WTC11 (cell line): Measurements from ENCODE around the gene ZFR. TPM values are rescaled to one million over a fixed set of nuclear protein-coding genes. Genes with fewer than 3 reads are reported as not detected.

Experiments
- ATAC-seq: fragments of 200-7000 bp; cut with Tn5 transposase; 2 replicates; pipeline ENCODE4 v1.10.0; 2021; ENCODE audit warnings: mild to moderate bottlenecking, moderate library complexity
- CTCF ChIA-PET: fragments of 300-600 bp; sonication (Branson Sonifier 250); formaldehyde crosslinking; loops from one replicate; lab custom pipeline; 2021; ENCODE audit warnings: antibody characterized with exemption; lab: Charles Lee
- POLR2A ChIA-PET: fragments of 350-600 bp; sonication (Branson Sonifier 250); formaldehyde crosslinking; loops from one replicate; lab custom pipeline; 2021; ENCODE audit warnings: antibody characterized with exemption; lab: Charles Lee
- DNase-seq: peaks from one replicate; pipeline ENCODE4 v3.0.0; 2021; ENCODE audit warnings: low spot score
- H3K27ac Mint-ChIP-seq: 2 replicates; pipeline ENCODE4 v1.8.0; 2021; ENCODE audit warnings: mixed read lengths
- H3K27me3 Mint-ChIP-seq: 2 replicates; pipeline ENCODE4 v1.8.0; 2021; ENCODE audit warnings: low read depth, mild to moderate bottlenecking, moderate library complexity, mixed read lengths
- H3K36me3 Mint-ChIP-seq: 2 replicates; pipeline ENCODE4 v1.8.0; 2021; ENCODE audit warnings: mixed read lengths
- H3K4me1 Mint-ChIP-seq: 2 replicates; pipeline ENCODE4 v1.8.0; 2022; ENCODE audit warnings: mixed read lengths
- H3K4me3 Mint-ChIP-seq: 2 replicates; pipeline ENCODE4 v1.8.0; 2021; ENCODE audit warnings: mild to moderate bottlenecking, moderate library complexity, mixed read lengths
- H3K9me3 Mint-ChIP-seq: 2 replicates; pipeline ENCODE4 v1.8.0; 2021; ENCODE audit warnings: mixed read lengths
- ARID4B ChIP-seq: sonication (generic); formaldehyde crosslinking; IDR thresholded peaks from 2 replicates; pipeline ENCODE4 v1.8.0; 2023; ENCODE audit warnings: missing genetic modification reagents, mild to moderate bottlenecking, borderline replicate concordance
- CDX4 ChIP-seq: fragments of 250-450 bp; sonication (Bioruptor Pico); IDR thresholded peaks from 2 replicates; pipeline ENCODE4 v1.9.0; 2021; ENCODE audit warnings: moderate library complexity, mild to moderate bottlenecking, inconsistent platforms, borderline replicate concordance
- ETV6 ChIP-seq: sonication (generic); formaldehyde crosslinking; IDR thresholded peaks from 2 replicates; pipeline ENCODE4 v1.8.1; 2022; ENCODE audit warnings: mild to moderate bottlenecking, missing genetic modification reagents
- FOXJ3 ChIP-seq: sonication (generic); formaldehyde crosslinking; IDR thresholded peaks from 2 replicates; pipeline ENCODE4 v1.9.0; 2021; ENCODE audit warnings: missing genetic modification reagents, mild to moderate bottlenecking, borderline replicate concordance
- HMGXB4 ChIP-seq: sonication (generic); formaldehyde crosslinking; IDR thresholded peaks from 2 replicates; pipeline ENCODE4 v1.8.1; 2023; ENCODE audit warnings: mild to moderate bottlenecking, moderate library complexity, missing genetic modification reagents
- MXD4 ChIP-seq: fragments of 250-450 bp; sonication (Bioruptor Pico); IDR thresholded peaks from 2 replicates; pipeline ENCODE4 v1.8.0; 2021; ENCODE audit warnings: mild to moderate bottlenecking, moderate library complexity, borderline replicate concordance
- NR3C1 ChIP-seq: sonication (generic); formaldehyde crosslinking; conservative IDR thresholded peaks from 2 replicates; pipeline ENCODE4 v1.8.1; 2023; ENCODE audit warnings: low read depth, mild to moderate bottlenecking, missing genetic modification reagents
- RELA ChIP-seq: sonication (generic); formaldehyde crosslinking; IDR thresholded peaks from 2 replicates; pipeline ENCODE4 v1.8.1; 2022; ENCODE audit warnings: missing genetic modification reagents, mild to moderate bottlenecking, borderline replicate concordance
- ZNF232 ChIP-seq: sonication (generic); formaldehyde crosslinking; IDR thresholded peaks from 2 replicates; pipeline ENCODE4 v1.8.0; 2022; ENCODE audit warnings: mild to moderate bottlenecking, missing genetic modification reagents
- ZNF423 ChIP-seq: fragments of 250-450 bp; sonication (Bioruptor Pico); IDR thresholded peaks from 2 replicates; pipeline ENCODE4 v2.1.2; 2022; ENCODE audit warnings: mild to moderate bottlenecking, moderate library complexity
- ZNF671 ChIP-seq: fragments of 250-450 bp; sonication (Bioruptor Pico); IDR thresholded peaks from 2 replicates; pipeline ENCODE4 v1.8.0; 2021; ENCODE audit warnings: mild to moderate bottlenecking
- total RNA-seq: library from RNA; stranded (reverse); gene quantifications from 3 replicates; pipeline ENCODE4 v1.2.3, GENCODE V29; 2021
- TF ChIP-seq, protein P1 (sequence below): sonication (generic); formaldehyde crosslinking; IDR thresholded peaks from 2 replicates; pipeline ENCODE4 v1.8.0; 2022; ENCODE audit warnings: missing genetic modification reagents
- TF ChIP-seq, protein P2 (sequence below): fragments of 250-450 bp; sonication (Bioruptor Pico); IDR thresholded peaks from 2 replicates; pipeline ENCODE4 v1.9.0; 2021; ENCODE audit warnings: mild to moderate bottlenecking
- TF ChIP-seq, protein P3 (sequence below): sonication (generic); formaldehyde crosslinking; IDR thresholded peaks from 2 replicates; pipeline ENCODE4 v1.8.1; 2022; ENCODE audit warnings: mild to moderate bottlenecking, moderate library complexity, missing genetic modification reagents
- TF ChIP-seq, protein P4 (sequence below): sonication (generic); formaldehyde crosslinking; IDR thresholded peaks from 2 replicates; pipeline ENCODE4 v1.8.1; 2023; ENCODE audit warnings: mild to moderate bottlenecking, missing genetic modification reagents

The ZFR gene
- total RNA-seq, 1 experiment from 2014 or later: 64.5 TPM

GRCh38 chr5:32475334-32476097, 31.0 kb upstream of the ZFR start (continued):
- no peak for TF ChIP-seq ARID4B (CRISPR knock-in tag)
- TF ChIP-seq FOXJ3 (CRISPR knock-in tag): no peak
- TF ChIP-seq, protein P1, sequence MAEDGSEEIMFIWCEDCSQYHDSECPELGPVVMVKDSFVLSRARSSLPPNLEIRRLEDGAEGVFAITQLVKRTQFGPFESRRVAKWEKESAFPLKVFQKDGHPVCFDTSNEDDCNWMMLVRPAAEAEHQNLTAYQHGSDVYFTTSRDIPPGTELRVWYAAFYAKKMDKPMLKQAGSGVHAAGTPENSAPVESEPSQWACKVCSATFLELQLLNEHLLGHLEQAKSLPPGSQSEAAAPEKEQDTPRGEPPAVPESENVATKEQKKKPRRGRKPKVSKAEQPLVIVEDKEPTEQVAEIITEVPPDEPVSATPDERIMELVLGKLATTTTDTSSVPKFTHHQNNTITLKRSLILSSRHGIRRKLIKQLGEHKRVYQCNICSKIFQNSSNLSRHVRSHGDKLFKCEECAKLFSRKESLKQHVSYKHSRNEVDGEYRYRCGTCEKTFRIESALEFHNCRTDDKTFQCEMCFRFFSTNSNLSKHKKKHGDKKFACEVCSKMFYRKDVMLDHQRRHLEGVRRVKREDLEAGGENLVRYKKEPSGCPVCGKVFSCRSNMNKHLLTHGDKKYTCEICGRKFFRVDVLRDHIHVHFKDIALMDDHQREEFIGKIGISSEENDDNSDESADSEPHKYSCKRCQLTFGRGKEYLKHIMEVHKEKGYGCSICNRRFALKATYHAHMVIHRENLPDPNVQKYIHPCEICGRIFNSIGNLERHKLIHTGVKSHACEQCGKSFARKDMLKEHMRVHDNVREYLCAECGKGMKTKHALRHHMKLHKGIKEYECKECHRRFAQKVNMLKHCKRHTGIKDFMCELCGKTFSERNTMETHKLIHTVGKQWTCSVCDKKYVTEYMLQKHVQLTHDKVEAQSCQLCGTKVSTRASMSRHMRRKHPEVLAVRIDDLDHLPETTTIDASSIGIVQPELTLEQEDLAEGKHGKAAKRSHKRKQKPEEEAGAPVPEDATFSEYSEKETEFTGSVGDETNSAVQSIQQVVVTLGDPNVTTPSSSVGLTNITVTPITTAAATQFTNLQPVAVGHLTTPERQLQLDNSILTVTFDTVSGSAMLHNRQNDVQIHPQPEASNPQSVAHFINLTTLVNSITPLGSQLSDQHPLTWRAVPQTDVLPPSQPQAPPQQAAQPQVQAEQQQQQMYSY (CRISPR knock-in tag): no peak

DNA sequence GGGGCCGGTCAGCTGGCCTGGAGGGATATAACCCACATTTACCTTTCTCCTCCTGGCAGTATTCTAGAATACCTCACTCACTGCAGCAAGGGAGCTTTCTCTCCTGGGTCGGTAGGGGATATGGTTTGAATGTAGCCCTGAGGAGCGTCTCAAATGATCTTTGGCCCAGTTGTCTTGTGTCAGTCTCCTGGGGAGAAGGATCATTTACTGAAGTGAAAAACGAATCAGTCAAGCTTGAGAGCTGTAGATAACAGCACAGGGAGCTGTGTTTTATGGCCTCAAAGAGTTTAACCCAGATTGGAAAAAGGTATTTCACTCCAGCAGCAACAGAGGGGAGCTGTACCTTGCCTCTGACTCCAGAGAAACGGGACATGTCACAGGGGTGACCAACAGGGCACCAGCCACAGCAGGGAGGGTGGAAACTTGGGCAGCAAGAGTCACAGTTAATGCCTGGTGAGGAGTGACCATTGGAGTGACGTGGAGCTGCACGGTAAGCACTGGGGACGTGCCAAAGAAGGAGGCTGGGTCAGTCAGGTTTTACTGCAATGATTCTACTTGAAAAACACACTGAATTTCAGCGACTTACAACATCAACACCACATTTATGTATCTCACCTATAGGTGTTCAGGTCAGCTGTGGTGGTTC, 29.8 kb upstream of the ZFR start:
- ChIA-PET CTCF (interaction anchor here (1.0 to 1.8 kb wide), 4 partner anchors 9 to 116 kb away, joined by 3 to 15 read pairs (median 4); no protein-coding TSS in a partner anchor), POLR2A (interaction anchor here (0.7 kb wide), 1 partner anchor 32 kb away, joined by 4 read pairs; no protein-coding TSS in a partner anchor)
- no peaks in the 10 kb centered on the region for H3K36me3 Mint-ChIP-seq
- peaks cover 3% of the 10 kb centered on the region for H3K27me3 Mint-ChIP-seq
- 0 out of 2 replicates have a peak overlapping the region, but pooled peaks have one; percentile 34 for H3K27ac Mint-ChIP-seq
- no peak for DNase-seq
- peaks cover 7% of the 10 kb centered on the region; the same call in 1 of the 2 replicates for H3K9me3 Mint-ChIP-seq
- no peak overlapping the region for H3K4me3 Mint-ChIP-seq
- H3K4me1 Mint-ChIP-seq: peaks cover 19% of the 10 kb centered on the region
- peak; percentile 55; the same call in 1 of the 2 replicates for ATAC-seq
- TF ChIP-seq, protein P2, sequence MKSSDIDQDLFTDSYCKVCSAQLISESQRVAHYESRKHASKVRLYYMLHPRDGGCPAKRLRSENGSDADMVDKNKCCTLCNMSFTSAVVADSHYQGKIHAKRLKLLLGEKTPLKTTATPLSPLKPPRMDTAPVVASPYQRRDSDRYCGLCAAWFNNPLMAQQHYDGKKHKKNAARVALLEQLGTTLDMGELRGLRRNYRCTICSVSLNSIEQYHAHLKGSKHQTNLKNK (CRISPR knock-in tag): no peak
- TF ChIP-seq, protein P3, sequence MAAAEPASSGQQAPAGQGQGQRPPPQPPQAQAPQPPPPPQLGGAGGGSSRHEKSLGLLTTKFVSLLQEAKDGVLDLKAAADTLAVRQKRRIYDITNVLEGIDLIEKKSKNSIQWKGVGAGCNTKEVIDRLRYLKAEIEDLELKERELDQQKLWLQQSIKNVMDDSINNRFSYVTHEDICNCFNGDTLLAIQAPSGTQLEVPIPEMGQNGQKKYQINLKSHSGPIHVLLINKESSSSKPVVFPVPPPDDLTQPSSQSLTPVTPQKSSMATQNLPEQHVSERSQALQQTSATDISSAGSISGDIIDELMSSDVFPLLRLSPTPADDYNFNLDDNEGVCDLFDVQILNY (CRISPR knock-in tag): no peak
- no peak for TF ChIP-seq ZNF423
- TF ChIP-seq HMGXB4 (CRISPR knock-in tag): no peak
- no peak for TF ChIP-seq NR3C1 (CRISPR knock-in tag)
- TF ChIP-seq ETV6 (CRISPR knock-in tag): no peak
- TF ChIP-seq, protein P4, sequence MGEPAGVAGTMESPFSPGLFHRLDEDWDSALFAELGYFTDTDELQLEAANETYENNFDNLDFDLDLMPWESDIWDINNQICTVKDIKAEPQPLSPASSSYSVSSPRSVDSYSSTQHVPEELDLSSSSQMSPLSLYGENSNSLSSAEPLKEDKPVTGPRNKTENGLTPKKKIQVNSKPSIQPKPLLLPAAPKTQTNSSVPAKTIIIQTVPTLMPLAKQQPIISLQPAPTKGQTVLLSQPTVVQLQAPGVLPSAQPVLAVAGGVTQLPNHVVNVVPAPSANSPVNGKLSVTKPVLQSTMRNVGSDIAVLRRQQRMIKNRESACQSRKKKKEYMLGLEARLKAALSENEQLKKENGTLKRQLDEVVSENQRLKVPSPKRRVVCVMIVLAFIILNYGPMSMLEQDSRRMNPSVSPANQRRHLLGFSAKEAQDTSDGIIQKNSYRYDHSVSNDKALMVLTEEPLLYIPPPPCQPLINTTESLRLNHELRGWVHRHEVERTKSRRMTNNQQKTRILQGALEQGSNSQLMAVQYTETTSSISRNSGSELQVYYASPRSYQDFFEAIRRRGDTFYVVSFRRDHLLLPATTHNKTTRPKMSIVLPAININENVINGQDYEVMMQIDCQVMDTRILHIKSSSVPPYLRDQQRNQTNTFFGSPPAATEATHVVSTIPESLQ (CRISPR knock-in tag): no peak
- no peak for TF ChIP-seq ZNF232 (CRISPR knock-in tag)
- TF ChIP-seq ZNF671: no peak
- no peak for TF ChIP-seq CDX4 (CRISPR knock-in tag)
- no peak for TF ChIP-seq RELA (CRISPR knock-in tag)
- no peak for TF ChIP-seq MXD4 (CRISPR knock-in tag)
